Epithelial cell of proximal tubule (primary cell): ENCODE data around the gene COG1. TPM values are rescaled to one million over a fixed set of nuclear protein-coding genes. Genes with fewer than 3 reads are reported as not detected.

Source experiments
- DNase-seq: peaks from one replicate; pipeline ENCODE4 v3.0.0-alpha.2; 2011; ENCODE audit warnings: low read depth
- H3K4me3 ChIP-seq: 2 replicates; pipeline ENCODE4 v1.5.1; 2011; ENCODE audit warnings: low read depth, mild to moderate bottlenecking, low read length
- CTCF ChIP-seq: conservative IDR thresholded peaks from 2 replicates; pipeline ENCODE4 v1.5.1; 2012; ENCODE audit warnings: low read depth, mild to moderate bottlenecking, low read length
- total RNA-seq: library from RNA; depleted of rRNA; stranded (reverse); fragments of >200 nt; gene quantifications from 2 replicates; pipeline ENCODE4 v1.2.3, GENCODE V29; 2015

Gene COG1
- total RNA-seq, 1 donor from 2014 or later: 11.6 TPM

DNA sequence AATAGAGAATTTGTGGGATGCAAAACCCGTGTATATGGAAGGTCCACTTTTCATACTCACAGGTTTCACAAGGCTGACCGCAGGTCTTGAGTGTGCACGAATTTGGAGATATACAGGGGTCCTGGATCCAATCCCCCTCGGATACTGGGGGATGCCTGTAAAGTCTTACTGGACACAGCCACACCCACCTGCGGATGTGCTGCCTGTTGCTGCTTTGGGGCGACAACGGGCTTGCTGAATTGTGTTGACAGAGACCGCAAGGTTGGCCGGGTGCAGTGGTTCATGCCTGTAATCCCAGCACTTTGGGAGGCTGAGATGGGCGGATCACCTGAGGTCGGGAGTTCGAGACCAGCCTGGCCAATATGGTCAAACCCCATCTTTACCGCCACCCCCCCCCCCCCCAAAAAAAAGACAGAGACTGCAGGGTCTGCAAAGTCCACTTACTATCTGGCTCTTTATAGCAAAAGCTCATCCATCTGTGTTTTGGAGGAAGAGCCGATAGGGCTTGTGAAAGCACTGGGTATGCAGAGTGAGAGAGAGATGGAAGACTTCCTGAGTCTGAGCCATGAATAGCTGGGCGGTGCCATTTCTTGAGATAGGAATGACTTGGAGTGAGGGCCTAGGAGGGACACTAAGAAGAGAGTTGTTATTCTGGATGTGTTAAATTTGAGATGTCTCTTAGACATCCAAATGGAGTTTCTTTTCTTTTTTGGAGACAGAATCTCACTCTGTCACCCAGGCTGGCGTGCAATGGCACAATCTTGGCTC lies 6.4 kb upstream of the COG1 start:
- no peak overlapping the region for H3K4me3 ChIP-seq
- no peak for TF ChIP-seq CTCF
- no peak for DNase-seq

DNA sequence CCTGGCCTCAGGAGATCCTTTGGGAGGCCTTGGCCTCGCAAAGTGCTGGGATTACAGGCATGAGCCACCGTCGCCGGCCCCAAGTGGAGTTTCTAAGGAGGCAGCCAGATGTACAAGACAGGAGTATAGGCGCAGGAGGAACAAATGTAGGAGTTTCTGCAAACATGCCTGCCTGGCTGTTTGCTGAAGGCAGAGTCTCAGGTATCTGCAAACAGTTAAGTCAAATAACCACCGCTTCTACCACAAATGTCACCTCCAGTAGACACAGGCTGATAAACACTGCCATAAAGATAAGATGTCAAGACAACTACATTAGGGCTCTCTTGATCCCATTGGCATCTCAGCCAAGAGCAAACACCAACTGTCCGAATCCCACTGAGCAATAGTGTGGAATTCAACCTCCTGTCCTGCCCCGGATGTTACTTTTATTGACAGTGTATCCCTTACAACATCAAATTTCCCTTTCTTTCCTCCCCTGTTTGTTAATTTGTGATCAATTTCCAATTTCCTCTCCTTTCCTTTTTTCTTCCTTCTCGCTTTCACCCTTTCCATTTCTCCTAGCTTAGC lies 5.6 kb upstream of the COG1 start:
- no peak overlapping the region for H3K4me3 ChIP-seq
- DNase-seq: no peak
- no peak for TF ChIP-seq CTCF

GRCh38 chr17:73188011-73188410 lies 4.8 kb upstream of the COG1 start:
- no peak for DNase-seq
- no peak for TF ChIP-seq CTCF
- no peak overlapping the region for H3K4me3 ChIP-seq

- TF ChIP-seq CTCF: peak; percentile 92
- DNase-seq: no peak
- H3K4me3 ChIP-seq: no peak overlapping the region
These were observed 3.3 kb upstream of the COG1 start for GRCh38 chr17:73189417-73190099.

GRCh38 chr17:73191443-73192205 lies 1.2 kb upstream of the COG1 start:
- H3K4me3 ChIP-seq: peak overlapping the region; percentile 87
- DNase-seq: no peak

More at GRCh38 chr17:73191443-73192205, 1.2 kb upstream of the COG1 start:
- TF ChIP-seq CTCF: peak; percentile 83
